ENCODE data around the gene UCHL5.

UCHL5 gene

GRCh38 chr1:193104502-193104906, 45.3 kb upstream of the UCHL5 start:
- peaks cover 4% of the 10 kb centered on the region for H3K79me2 ChIP-seq
- no peaks in the 10 kb centered on the region for H3K4me1 ChIP-seq
- no peaks in the 10 kb centered on the region for H3K36me3 ChIP-seq (ENCODE audit: control insufficient read depth, insufficient read depth, low read length)
- no peaks in the 10 kb centered on the region for H3K9me3 ChIP-seq (ENCODE audit: control insufficient read depth, low read length)
- H3K9ac ChIP-seq: no peak overlapping the region
- peak overlapping the region; percentile 74 for H2AFZ ChIP-seq
- TF ChIP-seq CTCF (IDR thresholded peaks at IDR 0.05): no peak
- peak overlapping the region; percentile 77 for H3K4me3 ChIP-seq (ENCODE audit: low read depth, low read length)
- peak overlapping the region; percentile 72 for H3K27ac ChIP-seq
- H3K27me3 ChIP-seq (ENCODE audit: control insufficient read depth, insufficient read depth, low read length): no peaks in the 10 kb centered on the region
- peak overlapping the region; percentile 91 for H3K4me2 ChIP-seq (ENCODE audit: low read length)

GRCh38 chr1:193103759-193104501, 44.8 kb upstream of the UCHL5 start:
- Histone ChIP-seq H3K9ac (no peak overlapping the region), H3K79me2 (peaks cover 4% of the 10 kb centered on the region), H3K4me2 (ENCODE audit: low read length) (peak overlapping the region; percentile 91), H3K36me3 (ENCODE audit: control insufficient read depth, insufficient read depth, low read length) (no peaks in the 10 kb centered on the region), H3K4me1 (no peaks in the 10 kb centered on the region), H2AFZ (peak overlapping the region; percentile 74), H3K4me3 (ENCODE audit: low read depth, low read length) (peak overlapping the region; percentile 77), H3K9me3 (ENCODE audit: control insufficient read depth, low read length) (no peaks in the 10 kb centered on the region), H3K27me3 (ENCODE audit: control insufficient read depth, insufficient read depth, low read length) (no peaks in the 10 kb centered on the region), H3K27ac (peak overlapping the region; percentile 72)
- no peak for TF ChIP-seq CTCF (IDR thresholded peaks at IDR 0.05)

- no peak overlapping the region for H3K4me2 ChIP-seq (ENCODE audit: low read length)
- no peaks in the 10 kb centered on the region for H3K36me3 ChIP-seq (ENCODE audit: control insufficient read depth, insufficient read depth, low read length)
- H3K4me1 ChIP-seq: no peaks in the 10 kb centered on the region
- H3K9ac ChIP-seq: no peak overlapping the region
- H3K9me3 ChIP-seq (ENCODE audit: control insufficient read depth, low read length): no peaks in the 10 kb centered on the region
- H2AFZ ChIP-seq: no peak overlapping the region
- H3K4me3 ChIP-seq (ENCODE audit: low read depth, low read length): no peak overlapping the region
- no peaks in the 10 kb centered on the region for H3K27me3 ChIP-seq (ENCODE audit: control insufficient read depth, insufficient read depth, low read length)
- TF ChIP-seq CTCF (IDR thresholded peaks at IDR 0.05): no peak
- no peak overlapping the region for H3K27ac ChIP-seq
- H3K79me2 ChIP-seq: peaks cover 4% of the 10 kb centered on the region
These were observed 43.5 kb upstream of the UCHL5 start for GRCh38 chr1:193102662-193103061.

GRCh38 chr1:193094112-193094511, 35.0 kb upstream of the UCHL5 start:
- no peaks in the 10 kb centered on the region for H3K79me2 ChIP-seq
- no peak overlapping the region for H3K4me3 ChIP-seq (ENCODE audit: low read depth, low read length)
- no peak for TF ChIP-seq CTCF (IDR thresholded peaks at IDR 0.05)
- H3K36me3 ChIP-seq (ENCODE audit: control insufficient read depth, insufficient read depth, low read length): no peaks in the 10 kb centered on the region
- no peak overlapping the region for H2AFZ ChIP-seq
- H3K27ac ChIP-seq: no peak overlapping the region
- no peak overlapping the region for H3K9ac ChIP-seq
- H3K4me1 ChIP-seq: no peaks in the 10 kb centered on the region
- H3K9me3 ChIP-seq (ENCODE audit: control insufficient read depth, low read length): no peaks in the 10 kb centered on the region
- H3K4me2 ChIP-seq (ENCODE audit: low read length): no peak overlapping the region
- no peaks in the 10 kb centered on the region for H3K27me3 ChIP-seq (ENCODE audit: control insufficient read depth, insufficient read depth, low read length)

GRCh38 chr1:193090865-193091264, 31.7 kb upstream of the UCHL5 start:
- Histone ChIP-seq H3K27ac (no peak overlapping the region), H3K4me2 (ENCODE audit: low read length) (no peak overlapping the region), H3K9ac (no peak overlapping the region), H3K4me3 (ENCODE audit: low read depth, low read length) (no peak overlapping the region), H3K9me3 (ENCODE audit: control insufficient read depth, low read length) (no peaks in the 10 kb centered on the region), H3K79me2 (no peaks in the 10 kb centered on the region), H3K27me3 (ENCODE audit: control insufficient read depth, insufficient read depth, low read length) (no peaks in the 10 kb centered on the region), H3K36me3 (ENCODE audit: control insufficient read depth, insufficient read depth, low read length) (no peaks in the 10 kb centered on the region), H3K4me1 (no peaks in the 10 kb centered on the region), H2AFZ (no peak overlapping the region)
- no peak for TF ChIP-seq CTCF (IDR thresholded peaks at IDR 0.05)
